ENCODE results near the gene RPP40.

Gene RPP40

GRCh38 chr6:4967301-4968030 is 36.4 kb downstream of the RPP40 start:
- no peak for DNase-seq

- DNase-seq = no peak
Observed at GRCh38 chr6:4965562-4966389, 38.1 kb downstream of the RPP40 start.

- DNase-seq = no peak
Observed at GRCh38 chr6:4964675-4965561, 38.9 kb downstream of the RPP40 start.

- no peak for DNase-seq
Observed at GRCh38 chr6:4962905-4963304, 40.9 kb downstream of the RPP40 start.

- no peak for DNase-seq
Observed at GRCh38 chr6:4961322-4962168, 42.3 kb downstream of the RPP40 start.

GRCh38 chr6:4958624-4959023 is 45.2 kb downstream of the RPP40 start:
- DNase-seq = no peak

- DNase-seq = no peak
Observed at GRCh38 chr6:4957521-4958231, 46.2 kb downstream of the RPP40 start.

GRCh38 chr6:4956625-4957024 is 47.2 kb downstream of the RPP40 start:
- DNase-seq = no peak

GRCh38 chr6:4953440-4953839 is 50.4 kb downstream of the RPP40 start:
- DNase-seq = no peak

- no peak for DNase-seq
Observed at GRCh38 chr6:4950836-4951533, 52.9 kb downstream of the RPP40 start.

- DNase-seq = no peak
Observed at GRCh38 chr6:4950076-4950475, 53.8 kb downstream of the RPP40 start.

- DNase-seq = no peak
Observed at GRCh38 chr6:4948781-4949450, 54.9 kb downstream of the RPP40 start.

GRCh38 chr6:4947716-4948115 is 56.1 kb downstream of the RPP40 start:
- no peak for DNase-seq

GRCh38 chr6:4946521-4946920 is 57.3 kb downstream of the RPP40 start:
- DNase-seq = no peak
